Adrenal gland (tissue), 12 donors: ENCODE data around the gene ZCWPW1. TPM values are rescaled to one million over a fixed set of nuclear protein-coding genes. Genes with fewer than 3 reads are reported as not detected.
"Not testable (repeated sequence)": the region's sequence is repeated elsewhere in the genome, so short reads cannot be mapped to it uniquely, and the experiment has no call there.

ENCODE experiments used
- DNase-seq, 7 donors: peaks; one replicate each; pipeline ENCODE4 v3.0.0-alpha.2; 2019 to 2020
- H3K27ac ChIP-seq, 5 donors: fragments of 200-600 bp; sonication (generic) in 4 of 5; 1 replicate in 3 of 5; 2 replicates in 2 of 5; pipeline versions ENCODE4 v1.5.1 to v1.8.0; 2016 to 2020; ENCODE audit warnings: mild to moderate bottlenecking in 1 of 5
- H3K27me3 ChIP-seq: fragments of 200-600 bp; 2 replicates; pipeline ENCODE4 v1.8.0; 2021
- H3K36me3 ChIP-seq, 2 donors: fragments of 200-600 bp; replicated peaks in 1 of 2; 1 replicate in 1 of 2; 2 replicates in 1 of 2; pipeline versions ENCODE4 v1.5.1 to v1.8.0; 2018 to 2022
- H3K4me1 ChIP-seq, 2 donors: fragments of 200-600 bp; replicated peaks in 1 of 2; 1 replicate in 1 of 2; 2 replicates in 1 of 2; pipeline versions ENCODE4 v1.5.1 to v1.8.0; 2018 to 2021
- H3K4me3 ChIP-seq, 4 donors: fragments of 200-600 bp; sonication (generic) in 3 of 4; one replicate each; pipeline ENCODE4 v1.5.1; 2016 to 2018
- H3K9me3 ChIP-seq, 3 donors: fragments of 200-600 bp; sonication (generic) in 1 of 3; replicated peaks in 1 of 3; 1 replicate in 2 of 3; 2 replicates in 1 of 3; pipeline versions ENCODE4 v1.5.1 to v1.8.0; 2016 to 2021
- POLR2A ChIP-seq, 2 donors: fragments of 450-650 bp; IDR thresholded peaks; one replicate each; pipeline ENCODE4 v1.6.1; 2017; ENCODE audit warnings: antibody characterized with exemption in 2 of 2, mild to moderate bottlenecking in 2 of 2, moderate library complexity in 1 of 2
- WGBS, 4 donors: extraction: QIAGEN DNeasy Blood & Tissue Kit in 2 of 4; methylation state at CpG; one replicate each; pipeline versions ENCODE4 v1.1.5 to v1.1.7; 2013 to 2017; 5-methylcytosine and 5-hydroxymethylcytosine counted together
- intact Hi-C, 2 donors: fragments of 100-400 bp; cut with DNase I; formaldehyde crosslinking; loops; one replicate each; pipeline versions ENCODE4 v1.14.1 to v1.15.0; 2022 to 2023
- polyA plus RNA-seq, 3 donors: library from polyadenylated mRNA; stranded (reverse); fragments of 200-250 nt in 2 of 3; fragments of 350-450 nt in 1 of 3; fragmentation: Illumina TruSeq in 1 of 3; extraction: RNeasy Lipid Tissue Mini Kit (QIAGEN cat#74804) in 1 of 3; gene quantifications; one replicate each; pipeline ENCODE4 v1.2.3, GENCODE V29; 2013 to 2014
- total RNA-seq, 9 donors: library from RNA; depleted of rRNA in 4 of 9; stranded (reverse); fragments of >200 nt in 4 of 9; fragments of 120-200 nt in 1 of 9; fragmentation: NEBNext Ultra II Directional in 1 of 9; extraction: Animal tissue kit (Norgen Biotek cat#: 25700) in 1 of 9; gene quantifications; one replicate each; pipeline versions ENCODE4 v1.1.0 to v1.2.4, GENCODE V29; 2013 to 2023
- TF ChIP-seq, protein P1 (sequence below), 6 experiments: fragments of 450-650 bp in 4 of 6; fragments of 200-600 bp in 2 of 6; sonication (generic) in 1 of 6; IDR thresholded peaks; 1 replicate in 5 of 6; 2 replicates in 1 of 6; pipeline versions ENCODE4 v1.5.1 to v1.8.0; 2016 to 2021; ENCODE audit warnings: antibody characterized with exemption in 6 of 6, mild to moderate bottlenecking in 2 of 6, moderate library complexity in 1 of 6
- donor health status: healthy with polysubstance abuse.
- donor health status: Bipolar disorder and iron deficiency.
- donor health status: DM: yes; HTN: yes; CAD: no.
- donor health status: DM: no; HTN: no; CAD: no.
- donor health status: DM: no; HTN: no; CAD: no.
- donor health status: DM: yes; HTN: yes; CAD: no.

The ZCWPW1 gene
- total and polyA plus RNA-seq, 12 donors, result 1.0 to 20.2 (median 4.7) TPM

GRCh38 chr7:100378114-100378755 is 50.3 kb downstream of the ZCWPW1 start:
- 80 to 85% (median 83%) methylated on average over 4 of the region's 4 CpGs for WGBS, 4 donors
- Histone ChIP-seq H3K4me1 (peaks cover 0 to 11% of the 10 kb centered on the region in 2 donors), H3K9me3 (no peaks in the 10 kb centered on the region), H3K27me3 (no peaks in the 10 kb centered on the region), H3K27ac (no peak overlapping the region), H3K4me3 (no peak overlapping the region), H3K36me3 (no peaks in the 10 kb centered on the region)
- TF ChIP-seq, protein P1, sequence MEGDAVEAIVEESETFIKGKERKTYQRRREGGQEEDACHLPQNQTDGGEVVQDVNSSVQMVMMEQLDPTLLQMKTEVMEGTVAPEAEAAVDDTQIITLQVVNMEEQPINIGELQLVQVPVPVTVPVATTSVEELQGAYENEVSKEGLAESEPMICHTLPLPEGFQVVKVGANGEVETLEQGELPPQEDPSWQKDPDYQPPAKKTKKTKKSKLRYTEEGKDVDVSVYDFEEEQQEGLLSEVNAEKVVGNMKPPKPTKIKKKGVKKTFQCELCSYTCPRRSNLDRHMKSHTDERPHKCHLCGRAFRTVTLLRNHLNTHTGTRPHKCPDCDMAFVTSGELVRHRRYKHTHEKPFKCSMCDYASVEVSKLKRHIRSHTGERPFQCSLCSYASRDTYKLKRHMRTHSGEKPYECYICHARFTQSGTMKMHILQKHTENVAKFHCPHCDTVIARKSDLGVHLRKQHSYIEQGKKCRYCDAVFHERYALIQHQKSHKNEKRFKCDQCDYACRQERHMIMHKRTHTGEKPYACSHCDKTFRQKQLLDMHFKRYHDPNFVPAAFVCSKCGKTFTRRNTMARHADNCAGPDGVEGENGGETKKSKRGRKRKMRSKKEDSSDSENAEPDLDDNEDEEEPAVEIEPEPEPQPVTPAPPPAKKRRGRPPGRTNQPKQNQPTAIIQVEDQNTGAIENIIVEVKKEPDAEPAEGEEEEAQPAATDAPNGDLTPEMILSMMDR (IDR thresholded peaks at IDR 0.05), result no peak
- no peak for TF ChIP-seq POLR2A (IDR thresholded peaks at IDR 0.05)
- intact Hi-C loops, result no loop called here
- DNase-seq, result peak in 1 of 7 donors; percentile 0

GRCh38 chr7:100376066-100376465 is 52.4 kb downstream of the ZCWPW1 start:
- intact Hi-C loops, result no loop called here
- H3K9me3 ChIP-seq, result no peaks in the 10 kb centered on the region
- no peak overlapping the region for H3K27ac ChIP-seq
- TF ChIP-seq POLR2A (IDR thresholded peaks at IDR 0.05), result no peak
- TF ChIP-seq, protein P1 (IDR thresholded peaks at IDR 0.05), result no peak
- H3K4me1 ChIP-seq, result peaks cover 0 to 17% of the 10 kb centered on the region in 2 donors
- no peak overlapping the region for H3K4me3 ChIP-seq
- H3K27me3 ChIP-seq, result no peaks in the 10 kb centered on the region
- DNase-seq, result no peak
- WGBS, 4 donors, result 88 to 93% (median 90%) methylated on average over 3 of the region's 3 CpGs
- no peaks in the 10 kb centered on the region for H3K36me3 ChIP-seq

DNA sequence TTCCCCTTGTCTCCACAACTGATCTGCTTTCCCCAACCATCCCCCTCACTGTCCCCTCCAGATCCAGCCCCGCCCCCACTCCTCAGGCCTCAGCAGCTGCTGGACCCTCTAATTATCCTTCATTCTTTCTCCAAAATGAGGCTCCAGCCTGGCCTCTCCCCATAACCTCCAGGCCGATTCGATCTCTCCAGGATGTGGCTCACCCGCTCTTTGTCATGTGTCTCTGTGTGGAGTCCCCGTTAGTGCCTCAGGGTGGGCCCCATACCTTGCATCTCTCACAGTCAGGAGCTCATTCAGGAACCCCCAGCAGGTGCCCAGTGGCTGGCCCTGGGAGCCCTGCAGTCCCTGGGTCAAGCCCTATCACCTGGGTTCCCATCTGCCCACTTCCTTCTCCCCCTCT is 53.9 kb downstream of the ZCWPW1 start:
- Histone ChIP-seq H3K27ac (no peak overlapping the region), H3K27me3 (no peaks in the 10 kb centered on the region), H3K4me1 (peaks cover 0 to 17% of the 10 kb centered on the region in 2 donors), H3K4me3 (no peak overlapping the region), H3K9me3 (no peaks in the 10 kb centered on the region), H3K36me3 (no peaks in the 10 kb centered on the region)
- 73 to 89% (median 81%) methylated on average over 4 to 5 of the region's 5 CpGs for WGBS, 4 donors
- TF ChIP-seq POLR2A (IDR thresholded peaks at IDR 0.05), result no peak
- TF ChIP-seq, protein P1 (IDR thresholded peaks at IDR 0.05), result no peak
- intact Hi-C loops, result loop anchor here in 1 of 2 donors (5.0 kb wide), 1 partner anchor 33 kb away; no protein-coding TSS in a partner anchor
- DNase-seq, result peak in 1 of 7 donors; percentile 2

GRCh38 chr7:100373870-100374598 is 54.5 kb downstream of the ZCWPW1 start:
- not testable (repeated sequence) for H3K9me3 ChIP-seq, H3K36me3 ChIP-seq, H3K27me3 ChIP-seq
- 75 to 80% (median 78%) methylated on average over 11 to 15 of the region's 15 CpGs for WGBS, 4 donors
- Histone ChIP-seq H3K4me3 (peak overlapping the region in 1 of 4 donors; percentile 26), H3K4me1 (peaks cover 0 to 17% of the 10 kb centered on the region in 2 donors), H3K27ac (peak overlapping the region in 3 of 5 donors; percentile 19 to 74 (median 38))
- DNase-seq, result peak in 1 of 7 donors; percentile 10
- TF ChIP-seq, protein P1 (IDR thresholded peaks at IDR 0.05), result peak in 1 of 6 experiments; percentile 4
- intact Hi-C loops, result loop anchor here in 1 of 2 donors (5.0 kb wide), 1 partner anchor 33 kb away; no protein-coding TSS in a partner anchor
